Hair follicular keratinocyte (primary cell): Measurements from ENCODE around the gene OR9G1. TPM values are rescaled to one million over a fixed set of nuclear protein-coding genes. Genes with fewer than 3 reads are reported as not detected.

Source experiments
- total RNA-seq: library from RNA; depleted of rRNA; stranded (reverse); fragments of >200 nt; gene quantifications from 2 replicates; pipeline ENCODE4 v1.2.3, GENCODE V29; 2015

Gene OR9G1, protein sequence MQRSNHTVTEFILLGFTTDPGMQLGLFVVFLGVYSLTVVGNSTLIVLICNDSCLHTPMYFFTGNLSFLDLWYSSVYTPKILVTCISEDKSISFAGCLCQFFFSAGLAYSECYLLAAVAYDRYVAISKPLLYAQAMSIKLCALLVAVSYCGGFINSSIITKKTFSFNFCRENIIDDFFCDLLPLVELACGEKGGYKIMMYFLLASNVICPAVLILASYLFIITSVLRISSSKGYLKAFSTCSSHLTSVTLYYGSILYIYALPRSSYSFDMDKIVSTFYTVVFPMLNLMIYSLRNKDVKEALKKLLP
- total RNA-seq = not detected in 2 replicates

GRCh38 chr11:56698795-56699194 is at the start of gene OR9G1:
Gene OR9G1 (plus strand): TSS chr11:56699095. CDS start chr11:56700388, 1,293 bp downstream.

DNA sequence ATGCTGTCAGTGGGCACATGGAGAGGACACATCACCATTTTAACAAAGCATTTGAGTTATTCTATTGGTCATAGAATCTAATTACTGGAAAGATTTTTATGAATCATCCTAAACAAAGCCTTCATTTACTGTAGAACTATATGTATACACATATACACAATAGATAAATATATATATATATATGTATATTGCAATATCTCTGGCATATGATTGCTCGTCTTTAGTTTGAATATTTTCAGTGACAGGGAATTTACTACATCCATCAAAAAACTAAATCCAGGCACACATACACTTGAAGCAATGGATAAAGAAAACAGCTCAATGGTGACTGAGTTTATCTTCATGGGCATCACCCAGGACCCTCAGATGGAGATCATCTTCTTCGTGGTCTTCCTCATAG is 35.5 kb upstream of the OR9G1 start, which contains the start of gene OR5AR1:
OR5AR1 (plus strand) TSS at position 301 of the 400 bp plus-strand sequence; CDS start at position 301, 0 bp downstream.

GRCh38 chr11:56748597-56748996 is 49.7 kb downstream of the OR9G1 start, which contains the start of gene OR9G4:
Gene OR9G4 (minus strand): TSS chr11:56748697. CDS start chr11:56743766, 4,931 bp downstream.

Other genes starting within 250 kb of the OR9G1 start
- not detected in 2 replicates for gene OR5M3, start 225.7 kb upstream of the OR9G1 start, total RNA-seq
- not detected in 2 replicates for gene OR5M8, start 207.7 kb upstream of the OR9G1 start, total RNA-seq
- gene OR5M11, start 155.8 kb upstream of the OR9G1 start, total RNA-seq = not detected in 2 replicates
- not detected in 2 replicates for gene OR5M10, start 121.4 kb upstream of the OR9G1 start, total RNA-seq
- gene OR5M1, start 84.2 kb upstream of the OR9G1 start, total RNA-seq = not detected in 2 replicates
- not detected in 2 replicates for gene OR5AP2, start 56.7 kb upstream of the OR9G1 start, total RNA-seq
- gene OR5AR1, start 35.4 kb upstream of the OR9G1 start, total RNA-seq = not detected in 2 replicates
- not detected in 2 replicates for gene OR9G4, start 49.6 kb downstream of the OR9G1 start, total RNA-seq